ENCODE data around the gene CIDEC.

The CIDEC gene

DNA sequence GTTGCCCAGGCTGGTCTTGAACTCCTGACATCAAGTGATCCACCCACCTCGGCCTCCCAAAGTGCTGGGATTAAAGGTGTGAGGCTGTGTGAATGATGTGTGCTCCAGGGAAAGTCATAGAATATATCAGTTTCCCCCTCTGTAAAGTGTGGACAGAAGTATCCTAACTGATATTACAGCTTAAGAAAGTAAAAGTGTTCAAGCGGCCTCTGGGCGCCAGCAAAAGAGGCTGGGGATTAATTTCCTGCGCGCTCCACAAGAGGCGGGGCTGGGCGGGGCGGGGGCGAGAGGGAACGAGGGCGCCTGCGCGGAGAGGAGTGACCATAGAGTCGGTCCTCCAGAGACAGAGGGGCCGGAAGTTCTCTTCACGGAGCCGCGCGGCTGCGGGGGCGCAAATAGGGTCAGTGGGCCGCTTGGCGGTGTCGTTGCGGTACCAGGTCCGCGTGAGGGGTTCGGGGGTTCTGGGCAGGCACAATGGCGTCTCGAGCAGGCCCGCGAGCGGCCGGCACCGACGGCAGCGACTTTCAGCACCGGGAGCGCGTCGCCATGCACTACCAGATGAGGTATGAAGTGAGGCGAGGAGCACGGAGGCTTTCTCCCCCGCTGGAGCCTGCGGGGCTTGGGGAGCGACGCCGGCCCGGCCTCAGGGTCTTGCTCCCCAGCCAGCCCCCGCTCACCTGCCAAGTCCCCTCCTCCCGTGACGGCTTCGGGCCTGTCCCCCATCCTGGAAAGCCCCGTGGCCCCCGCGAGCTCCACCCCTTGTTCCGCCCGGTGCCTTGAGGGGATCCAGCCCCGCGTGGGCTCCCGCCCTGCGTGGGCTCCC is 10.4 kb upstream of the CIDEC start, which contains the start of gene JAGN1:
Gene JAGN1, plus strand, starts transcription at position 362 of the 823 bp plus-strand sequence. Its CDS starts 113 bp downstream, at position 475.
- Histone ChIP-seq H3K36me3 (replicated peaks) (peaks cover 13% of the 10 kb centered on the region), H3K4me3 (ENCODE audit: low read depth, low read length) (peak within 1 kb of the TSS; percentile 97), H3K27me3 (replicated peaks) (no peaks in the 10 kb centered on the region), H3K27ac (peak within 1 kb of the TSS; percentile 99)
- in situ Hi-C loops (cut with HindIII; ENCODE audit: low pct_ligation_motif_present, low sequenced_read_pairs), result no loop called here
- DNase-seq, result peak; percentile 88
- TF ChIP-seq, protein P1, sequence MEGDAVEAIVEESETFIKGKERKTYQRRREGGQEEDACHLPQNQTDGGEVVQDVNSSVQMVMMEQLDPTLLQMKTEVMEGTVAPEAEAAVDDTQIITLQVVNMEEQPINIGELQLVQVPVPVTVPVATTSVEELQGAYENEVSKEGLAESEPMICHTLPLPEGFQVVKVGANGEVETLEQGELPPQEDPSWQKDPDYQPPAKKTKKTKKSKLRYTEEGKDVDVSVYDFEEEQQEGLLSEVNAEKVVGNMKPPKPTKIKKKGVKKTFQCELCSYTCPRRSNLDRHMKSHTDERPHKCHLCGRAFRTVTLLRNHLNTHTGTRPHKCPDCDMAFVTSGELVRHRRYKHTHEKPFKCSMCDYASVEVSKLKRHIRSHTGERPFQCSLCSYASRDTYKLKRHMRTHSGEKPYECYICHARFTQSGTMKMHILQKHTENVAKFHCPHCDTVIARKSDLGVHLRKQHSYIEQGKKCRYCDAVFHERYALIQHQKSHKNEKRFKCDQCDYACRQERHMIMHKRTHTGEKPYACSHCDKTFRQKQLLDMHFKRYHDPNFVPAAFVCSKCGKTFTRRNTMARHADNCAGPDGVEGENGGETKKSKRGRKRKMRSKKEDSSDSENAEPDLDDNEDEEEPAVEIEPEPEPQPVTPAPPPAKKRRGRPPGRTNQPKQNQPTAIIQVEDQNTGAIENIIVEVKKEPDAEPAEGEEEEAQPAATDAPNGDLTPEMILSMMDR (IDR thresholded peaks at IDR 0.05; ENCODE audit: low read depth, low read length, missing control alignments), result no peak

GRCh38 chr3:9889405-9889804 is 9.4 kb upstream of the CIDEC start:
- Histone ChIP-seq H3K27ac (no peak overlapping the region), H3K4me3 (ENCODE audit: low read depth, low read length) (no peak overlapping the region), H3K27me3 (replicated peaks) (no peaks in the 10 kb centered on the region), H3K36me3 (replicated peaks) (peaks cover 13% of the 10 kb centered on the region)
- in situ Hi-C loops (cut with HindIII; ENCODE audit: low pct_ligation_motif_present, low sequenced_read_pairs), result no loop called here
- TF ChIP-seq, protein P1 (IDR thresholded peaks at IDR 0.05; ENCODE audit: low read depth, low read length, missing control alignments), result no peak
- no peak for DNase-seq

GRCh38 chr3:9888540-9888939 is 8.5 kb upstream of the CIDEC start:
- peaks cover 10% of the 10 kb centered on the region for H3K36me3 ChIP-seq (replicated peaks)
- H3K4me3 ChIP-seq (ENCODE audit: low read depth, low read length), result no peak overlapping the region
- H3K27ac ChIP-seq, result no peak overlapping the region
- H3K27me3 ChIP-seq (replicated peaks), result no peaks in the 10 kb centered on the region
- in situ Hi-C loops (cut with HindIII; ENCODE audit: low pct_ligation_motif_present, low sequenced_read_pairs), result no loop called here
- DNase-seq, result no peak
- TF ChIP-seq, protein P1 (IDR thresholded peaks at IDR 0.05; ENCODE audit: low read depth, low read length, missing control alignments), result no peak

DNA sequence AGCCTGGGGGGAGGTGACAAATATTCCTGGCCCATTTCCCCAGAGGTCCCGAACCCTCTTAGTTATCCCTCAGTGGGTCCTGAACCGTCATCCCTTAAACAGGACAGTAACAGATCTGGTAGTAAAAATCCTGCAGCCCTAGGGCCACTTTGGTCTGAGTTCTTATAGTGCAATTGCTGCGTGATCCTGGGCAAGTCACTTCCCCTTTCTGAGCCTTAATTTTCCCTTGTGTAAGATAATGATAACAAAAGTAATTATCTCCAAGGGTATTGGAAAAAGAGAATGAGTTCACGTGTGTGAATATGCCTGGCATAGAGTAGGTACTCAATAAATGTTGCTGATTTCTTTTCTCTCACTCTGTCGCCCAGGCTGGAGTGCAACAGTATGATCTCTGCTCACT is 7.4 kb upstream of the CIDEC start:
- no peak for DNase-seq
- Histone ChIP-seq H3K27me3 (replicated peaks) (no peaks in the 10 kb centered on the region), H3K27ac (no peak overlapping the region), H3K36me3 (replicated peaks) (peaks cover 2% of the 10 kb centered on the region), H3K4me3 (ENCODE audit: low read depth, low read length) (no peak overlapping the region)
- in situ Hi-C loops (cut with HindIII; ENCODE audit: low pct_ligation_motif_present, low sequenced_read_pairs), result no loop called here
- TF ChIP-seq, protein P1 (IDR thresholded peaks at IDR 0.05; ENCODE audit: low read depth, low read length, missing control alignments), result no peak

- TF ChIP-seq, protein P1 (IDR thresholded peaks at IDR 0.05; ENCODE audit: low read depth, low read length, missing control alignments), result no peak
- no peak overlapping the region for H3K4me3 ChIP-seq (ENCODE audit: low read depth, low read length)
- no peaks in the 10 kb centered on the region for H3K27me3 ChIP-seq (replicated peaks)
- DNase-seq, result no peak
- peaks cover 2% of the 10 kb centered on the region for H3K36me3 ChIP-seq (replicated peaks)
- in situ Hi-C loops (cut with HindIII; ENCODE audit: low pct_ligation_motif_present, low sequenced_read_pairs), result no loop called here
- H3K27ac ChIP-seq, result no peak overlapping the region
Observed at GRCh38 chr3:9886328-9886727, 6.3 kb upstream of the CIDEC start.
